ENCODE measurements around the gene TMEM127. TPM values are rescaled to one million over a fixed set of nuclear protein-coding genes. Genes with fewer than 3 reads are reported as not detected.
"Not testable (repeated sequence)": the region's sequence is repeated elsewhere in the genome, so short reads cannot be mapped to it uniquely, and the experiment has no call there.

Gene TMEM127
- total RNA-seq, 2 donors from 2014 or later: 27.0 to 28.3 TPM

GRCh38 chr2:96225016-96225533 is 40.7 kb downstream of the TMEM127 start:
- Histone ChIP-seq H3K27me3 (ENCODE audit: control insufficient read depth, insufficient read depth, low read length, poor library complexity, severe bottlenecking) (no peaks in the 10 kb centered on the region), H3K9ac (ENCODE audit: extremely low read depth, low read length, poor library complexity, severe bottlenecking) (no peak overlapping the region), H3K4me3 (ENCODE audit: low read length) (no peak overlapping the region), H3K36me3 (ENCODE audit: control insufficient read depth, insufficient read depth, low read length) (no peaks in the 10 kb centered on the region), H3K27ac (ENCODE audit: low read depth, low read length) (no peak overlapping the region), H3K9me3 (ENCODE audit: control insufficient read depth, low read length) (no peaks in the 10 kb centered on the region), H3K4me1 (ENCODE audit: control insufficient read depth, insufficient read depth, low read length) (no peaks in the 10 kb centered on the region)
- Mint-ChIP-seq H3K4me1 (peaks cover 19% of the 10 kb centered on the region), H3K9me3 (no peaks in the 10 kb centered on the region), H3K4me3 (no peak overlapping the region), H3K27me3 (ENCODE audit: insufficient read depth) (no peaks in the 10 kb centered on the region), H3K27ac (no peak overlapping the region), H3K36me3 (ENCODE audit: low read depth) (peaks cover 3% of the 10 kb centered on the region)
- 92 to 94% methylated on average over 2 to 3 of the region's 3 CpGs for WGBS, 2 experiments (ENCODE audit: insufficient coverage in 1 of 2, insufficient read length in 1 of 2)
- DNase-seq: no peak
- TF ChIP-seq CTCF (conservative IDR thresholded peaks at IDR 0.05): no peak

- H3K4me1 Mint-ChIP-seq: peaks cover 19% of the 10 kb centered on the region
- not testable (repeated sequence) for H3K27me3 ChIP-seq (ENCODE audit: control insufficient read depth, insufficient read depth, low read length, poor library complexity, severe bottlenecking); H3K27ac ChIP-seq (ENCODE audit: low read depth, low read length); H3K27me3 Mint-ChIP-seq (ENCODE audit: insufficient read depth); H3K4me1 ChIP-seq (ENCODE audit: control insufficient read depth, insufficient read depth, low read length); H3K9ac ChIP-seq (ENCODE audit: extremely low read depth, low read length, poor library complexity, severe bottlenecking); H3K36me3 ChIP-seq (ENCODE audit: control insufficient read depth, insufficient read depth, low read length); H3K27ac Mint-ChIP-seq; H3K9me3 Mint-ChIP-seq; H3K9me3 ChIP-seq (ENCODE audit: control insufficient read depth, low read length); H3K4me3 ChIP-seq (ENCODE audit: low read length); DNase-seq; H3K4me3 Mint-ChIP-seq; H3K36me3 Mint-ChIP-seq (ENCODE audit: low read depth)
- WGBS, 2 experiments (ENCODE audit: insufficient coverage in 1 of 2, insufficient read length in 1 of 2): 54% methylated on average over 1 of the region's 1 CpG; no CpG with 5 or more reads in 1 of the 2 experiments
Observed at GRCh38 chr2:96221106-96221505, 44.7 kb downstream of the TMEM127 start.

- H3K36me3 ChIP-seq (ENCODE audit: control insufficient read depth, insufficient read depth, low read length); DNase-seq; H3K4me1 ChIP-seq (ENCODE audit: control insufficient read depth, insufficient read depth, low read length); H3K9me3 ChIP-seq (ENCODE audit: control insufficient read depth, low read length); H3K27ac Mint-ChIP-seq; H3K27me3 Mint-ChIP-seq (ENCODE audit: insufficient read depth); H3K9ac ChIP-seq (ENCODE audit: extremely low read depth, low read length, poor library complexity, severe bottlenecking); H3K4me3 Mint-ChIP-seq; H3K4me3 ChIP-seq (ENCODE audit: low read length); H3K36me3 Mint-ChIP-seq (ENCODE audit: low read depth); H3K27ac ChIP-seq (ENCODE audit: low read depth, low read length); H3K9me3 Mint-ChIP-seq; H3K27me3 ChIP-seq (ENCODE audit: control insufficient read depth, insufficient read depth, low read length, poor library complexity, severe bottlenecking): not testable (repeated sequence)
- 98 to 100% methylated on average over 2 to 4 of the region's 4 CpGs for WGBS, 2 experiments (ENCODE audit: insufficient coverage in 1 of 2, insufficient read length in 1 of 2)
- H3K4me1 Mint-ChIP-seq: peaks cover 19% of the 10 kb centered on the region
Observed at GRCh38 chr2:96219959-96220358, 45.8 kb downstream of the TMEM127 start.

- Mint-ChIP-seq H3K27me3 (ENCODE audit: insufficient read depth) (no peaks in the 10 kb centered on the region), H3K27ac (no peak overlapping the region), H3K9me3 (no peaks in the 10 kb centered on the region), H3K4me3 (no peak overlapping the region), H3K36me3 (ENCODE audit: low read depth) (peaks cover 3% of the 10 kb centered on the region), H3K4me1 (peaks cover 19% of the 10 kb centered on the region)
- TF ChIP-seq CTCF (conservative IDR thresholded peaks at IDR 0.05): no peak
- no peaks in the 10 kb centered on the region for H3K4me1 ChIP-seq (ENCODE audit: control insufficient read depth, insufficient read depth, low read length)
- no peak overlapping the region for H3K9ac ChIP-seq (ENCODE audit: extremely low read depth, low read length, poor library complexity, severe bottlenecking)
- no peak overlapping the region for H3K27ac ChIP-seq (ENCODE audit: low read depth, low read length)
- H3K36me3 ChIP-seq (ENCODE audit: control insufficient read depth, insufficient read depth, low read length): no peaks in the 10 kb centered on the region
- no peak for DNase-seq
- no peaks in the 10 kb centered on the region for H3K9me3 ChIP-seq (ENCODE audit: control insufficient read depth, low read length)
- H3K4me3 ChIP-seq (ENCODE audit: low read length): no peak overlapping the region
- 84 to 91% methylated on average over 10 to 13 of the region's 13 CpGs for WGBS, 2 experiments (ENCODE audit: insufficient coverage in 1 of 2, insufficient read length in 1 of 2)
- no peaks in the 10 kb centered on the region for H3K27me3 ChIP-seq (ENCODE audit: control insufficient read depth, insufficient read depth, low read length, poor library complexity, severe bottlenecking)
Observed at GRCh38 chr2:96218508-96219131, 47.2 kb downstream of the TMEM127 start.

Measured in endodermal cell (in vitro differentiated cells).